Thyroid gland (tissue), 4 donors: ENCODE results near the gene TNFAIP8. TPM values are rescaled to one million over a fixed set of nuclear protein-coding genes. Genes with fewer than 3 reads are reported as not detected.
A peak's percentile ranks its signal among the peaks of the same experiment; 100 is the strongest.

Experiments
- DNase-seq, 2 donors: peaks; one replicate each; pipeline ENCODE4 v3.0.0-alpha.2; 2019
- H3K27ac ChIP-seq, 3 donors: fragments of 200-600 bp; sonication (generic); 1 replicate in 2 of 3; 2 replicates in 1 of 3; pipeline ENCODE4 v1.5.1; 2016 to 2019; ENCODE audit warnings: mild to moderate bottlenecking in 1 of 3, moderate library complexity in 1 of 3
- H3K27me3 ChIP-seq: fragments of 200-600 bp; sonication (generic); one replicate; pipeline ENCODE4 v1.5.1; 2019
- H3K36me3 ChIP-seq, 2 donors: fragments of 200-600 bp; sonication (generic); one replicate each; pipeline ENCODE4 v1.5.1; 2016 to 2019
- H3K4me1 ChIP-seq, 2 donors: fragments of 200-600 bp; sonication (generic); one replicate each; pipeline ENCODE4 v1.5.1; 2017 to 2019
- H3K4me3 ChIP-seq, 3 donors: fragments of 200-600 bp; sonication (generic); replicated peaks in 1 of 3; 1 replicate in 2 of 3; 2 replicates in 1 of 3; pipeline ENCODE4 v1.5.1; 2016; ENCODE audit warnings: mild to moderate bottlenecking in 1 of 3
- H3K9me3 ChIP-seq: fragments of 200-600 bp; sonication (generic); one replicate; pipeline ENCODE4 v1.5.1; 2017
- POLR2A ChIP-seq, 2 donors: fragments of 450-650 bp; IDR thresholded peaks; one replicate each; pipeline ENCODE4 v1.6.1; 2017; ENCODE audit warnings: antibody characterized with exemption in 2 of 2, mild to moderate bottlenecking in 2 of 2, moderate library complexity in 1 of 2
- WGBS, 2 donors: methylation state at CpG; one replicate each; pipeline ENCODE4 v1.1.5; 2017; 5-methylcytosine and 5-hydroxymethylcytosine counted together
- intact Hi-C: fragments of 100-400 bp; cut with DNase I; formaldehyde crosslinking; loops from one replicate; pipeline ENCODE4 v1.15.1; 2023
- total RNA-seq, 4 donors: library from RNA; depleted of rRNA; stranded (reverse); fragments of >200 nt; gene quantifications; one replicate each; pipeline ENCODE4 v1.2.3, GENCODE V29; 2016
- TF ChIP-seq, protein P1 (sequence below), 6 experiments: fragments of 200-600 bp in 3 of 6; fragments of 450-650 bp in 3 of 6; sonication (generic) in 3 of 6; IDR thresholded peaks; one replicate each; pipeline ENCODE4 v1.5.1; 2016 to 2019; ENCODE audit warnings: antibody characterized with exemption in 6 of 6, mild to moderate bottlenecking in 2 of 6, inconsistent platforms in 1 of 6, moderate library complexity in 1 of 6

Gene TNFAIP8
- total RNA-seq, 4 donors from 2014 or later = 15.7 to 36.8 (median 33.6) TPM

DNA sequence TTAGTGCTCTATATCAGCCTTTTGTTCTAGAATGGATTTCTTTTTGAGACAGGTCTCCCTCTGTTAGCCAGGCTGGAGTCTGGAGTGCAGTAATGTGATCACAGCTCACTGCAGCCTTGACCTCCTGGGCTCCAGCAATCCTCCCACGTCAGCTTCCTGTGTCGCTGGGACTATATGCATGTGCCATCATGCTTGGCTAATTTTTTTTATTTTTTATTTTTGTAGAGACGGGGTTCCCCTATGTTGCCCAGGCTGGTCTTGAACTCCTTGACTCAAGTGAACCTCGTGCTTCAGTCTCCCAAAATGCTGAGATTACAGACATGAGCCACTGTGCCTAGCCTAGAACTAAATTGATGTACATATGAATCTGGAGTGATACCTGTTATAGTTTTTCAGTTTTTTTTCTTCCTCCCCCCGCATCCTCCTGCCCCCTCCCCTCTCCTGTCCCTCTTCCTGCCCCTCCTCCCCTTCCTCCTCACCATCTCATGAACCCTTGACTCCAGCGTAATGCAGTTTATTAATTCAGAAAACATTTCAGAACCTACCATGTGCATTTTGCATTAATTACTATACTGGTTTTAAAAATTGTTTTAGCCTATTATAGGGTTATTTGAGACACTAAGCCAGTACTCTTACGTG lies 37.4 kb upstream of the TNFAIP8 start:
- H3K9me3 ChIP-seq = no peaks in the 10 kb centered on the region
- 60 to 61% methylated on average over 7 of the region's 7 CpGs for WGBS, 2 donors
- H3K4me3 ChIP-seq = no peak overlapping the region
- H3K27ac ChIP-seq = peak overlapping the region in 1 of 3 donors; percentile 21
- no peaks in the 10 kb centered on the region for H3K27me3 ChIP-seq
- intact Hi-C loops = no loop called here
- H3K36me3 ChIP-seq = no peaks in the 10 kb centered on the region
- peak; percentile 55 to 65 for DNase-seq
- H3K4me1 ChIP-seq = peaks cover 11 to 34% of the 10 kb centered on the region in 2 donors
- TF ChIP-seq POLR2A (IDR thresholded peaks at IDR 0.05) = no peak
- TF ChIP-seq, protein P1, sequence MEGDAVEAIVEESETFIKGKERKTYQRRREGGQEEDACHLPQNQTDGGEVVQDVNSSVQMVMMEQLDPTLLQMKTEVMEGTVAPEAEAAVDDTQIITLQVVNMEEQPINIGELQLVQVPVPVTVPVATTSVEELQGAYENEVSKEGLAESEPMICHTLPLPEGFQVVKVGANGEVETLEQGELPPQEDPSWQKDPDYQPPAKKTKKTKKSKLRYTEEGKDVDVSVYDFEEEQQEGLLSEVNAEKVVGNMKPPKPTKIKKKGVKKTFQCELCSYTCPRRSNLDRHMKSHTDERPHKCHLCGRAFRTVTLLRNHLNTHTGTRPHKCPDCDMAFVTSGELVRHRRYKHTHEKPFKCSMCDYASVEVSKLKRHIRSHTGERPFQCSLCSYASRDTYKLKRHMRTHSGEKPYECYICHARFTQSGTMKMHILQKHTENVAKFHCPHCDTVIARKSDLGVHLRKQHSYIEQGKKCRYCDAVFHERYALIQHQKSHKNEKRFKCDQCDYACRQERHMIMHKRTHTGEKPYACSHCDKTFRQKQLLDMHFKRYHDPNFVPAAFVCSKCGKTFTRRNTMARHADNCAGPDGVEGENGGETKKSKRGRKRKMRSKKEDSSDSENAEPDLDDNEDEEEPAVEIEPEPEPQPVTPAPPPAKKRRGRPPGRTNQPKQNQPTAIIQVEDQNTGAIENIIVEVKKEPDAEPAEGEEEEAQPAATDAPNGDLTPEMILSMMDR (IDR thresholded peaks at IDR 0.05) = no peak

DNA sequence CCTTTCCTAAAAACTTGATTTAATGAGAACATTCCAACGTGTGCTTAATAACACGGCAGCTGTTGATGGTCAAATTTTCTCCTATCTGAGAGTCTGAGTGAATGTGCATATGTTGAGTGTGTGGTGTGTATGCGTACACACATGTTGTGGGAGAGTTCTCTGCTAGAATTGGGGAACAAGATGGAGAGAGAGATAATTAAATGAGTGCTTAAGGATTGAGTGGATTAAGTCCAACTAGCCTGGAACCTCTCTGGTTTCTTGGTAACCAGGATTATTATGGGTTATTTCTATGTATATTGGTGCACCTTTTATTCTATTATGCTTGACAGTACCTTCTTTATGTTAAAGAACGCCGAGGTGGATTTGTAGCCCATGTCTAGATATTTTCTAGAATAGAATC lies 36.4 kb upstream of the TNFAIP8 start:
- H3K27ac ChIP-seq = no peak overlapping the region
- no peaks in the 10 kb centered on the region for H3K9me3 ChIP-seq
- TF ChIP-seq POLR2A (IDR thresholded peaks at IDR 0.05) = no peak
- TF ChIP-seq, protein P1 (IDR thresholded peaks at IDR 0.05) = no peak
- WGBS, 2 donors = 95 to 97% methylated on average over 5 of the region's 5 CpGs
- no peaks in the 10 kb centered on the region for H3K27me3 ChIP-seq
- DNase-seq = no peak
- no peaks in the 10 kb centered on the region for H3K36me3 ChIP-seq
- intact Hi-C loops = no loop called here
- H3K4me3 ChIP-seq = no peak overlapping the region
- H3K4me1 ChIP-seq = peaks cover 17 to 39% of the 10 kb centered on the region in 2 donors

DNA sequence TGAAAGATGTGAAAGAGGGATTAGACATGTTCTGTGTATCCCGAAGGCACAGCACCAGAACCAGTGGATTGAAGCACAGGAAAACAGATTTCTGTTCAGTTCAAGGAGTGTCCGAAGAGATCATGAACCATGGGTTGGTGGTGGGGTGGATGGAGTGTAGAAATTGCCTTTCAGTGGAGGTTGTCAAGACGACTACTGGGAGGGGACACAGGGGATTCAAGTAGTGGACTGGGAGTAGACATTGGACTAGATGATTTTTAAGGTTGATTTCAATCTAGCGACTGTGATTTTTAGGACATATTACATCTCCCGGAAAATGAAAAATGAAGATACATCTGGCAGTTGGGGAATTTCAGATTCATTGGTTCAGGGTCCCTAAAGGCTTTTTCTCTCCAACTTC lies 35.9 kb upstream of the TNFAIP8 start:
- Histone ChIP-seq H3K4me3 (no peak overlapping the region), H3K27me3 (no peaks in the 10 kb centered on the region), H3K4me1 (peaks cover 17 to 39% of the 10 kb centered on the region in 2 donors), H3K27ac (peak overlapping the region in 1 of 3 donors; percentile 5), H3K36me3 (no peaks in the 10 kb centered on the region), H3K9me3 (no peaks in the 10 kb centered on the region)
- 96 to 97% methylated on average over 5 of the region's 5 CpGs for WGBS, 2 donors
- DNase-seq = no peak
- intact Hi-C loops = loop anchor here (10.0 kb wide), 1 partner anchor 85 kb away; no protein-coding TSS in a partner anchor
- TF ChIP-seq, protein P1 (IDR thresholded peaks at IDR 0.05) = no peak
- TF ChIP-seq POLR2A (IDR thresholded peaks at IDR 0.05) = no peak

DNA sequence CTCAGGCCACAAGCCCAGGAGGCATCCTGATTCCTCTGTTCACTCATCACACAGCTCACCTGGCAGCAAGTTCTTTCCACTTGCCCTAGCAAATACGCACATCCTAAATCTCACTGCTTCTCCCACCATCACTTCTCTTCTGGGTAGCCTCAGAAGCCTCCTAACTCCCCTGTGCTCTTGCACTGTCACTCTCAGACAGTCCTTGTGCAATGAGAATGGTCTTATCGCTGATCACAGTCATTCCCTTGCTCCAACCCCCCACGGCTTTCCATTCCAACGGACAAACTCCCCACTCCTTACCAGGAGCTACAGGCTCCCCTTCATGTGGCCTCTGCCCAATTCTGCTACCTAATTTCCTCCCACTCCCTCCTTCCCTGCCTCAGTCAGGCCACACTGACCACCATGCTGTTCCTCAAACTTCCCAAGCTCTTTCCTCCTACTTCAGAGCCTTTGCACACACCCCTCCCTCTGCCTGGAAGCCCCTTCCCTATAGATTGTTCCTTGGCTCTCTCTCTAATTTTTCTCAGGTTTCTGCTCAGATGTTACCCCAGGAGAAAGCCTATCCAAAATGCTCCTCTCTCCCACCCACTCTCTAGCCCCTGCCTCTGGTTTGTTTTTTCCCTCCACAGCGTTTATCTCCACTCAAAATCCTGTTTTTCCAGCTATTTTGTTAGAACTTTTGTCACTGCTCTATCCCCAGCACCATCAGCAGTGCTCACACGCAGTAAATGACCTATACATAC lies 34.1 kb upstream of the TNFAIP8 start:
- no peak for DNase-seq
- Histone ChIP-seq H3K36me3 (no peaks in the 10 kb centered on the region), H3K4me3 (no peak overlapping the region), H3K27ac (peak overlapping the region in 2 of 3 donors; percentile 56 to 61), H3K27me3 (no peaks in the 10 kb centered on the region), H3K4me1 (peaks cover 17 to 31% of the 10 kb centered on the region in 2 donors), H3K9me3 (no peaks in the 10 kb centered on the region)
- TF ChIP-seq, protein P1 (IDR thresholded peaks at IDR 0.05) = no peak
- TF ChIP-seq POLR2A (IDR thresholded peaks at IDR 0.05) = no peak
- intact Hi-C loops = loop anchor here (10.0 kb wide), 1 partner anchor 83 kb away; no protein-coding TSS in a partner anchor
- 88% methylated on average over 6 of the region's 6 CpGs for WGBS, 2 donors
